HG02623 (cell line): ENCODE data around the gene GUF1.
A peak's percentile ranks its signal among the peaks of the same experiment; 100 is the strongest.
"Not testable (repeated sequence)": the region's sequence is repeated elsewhere in the genome, so short reads cannot be mapped to it uniquely, and the experiment has no call there.

Experiments
- ATAC-seq: cut with Tn5 transposase; IDR thresholded peaks from one replicate; pipeline ENCODE4 v1.9.1; 2021; ENCODE audit warnings: moderate library complexity; ENCODE audit not compliant: unreplicated experiment

GUF1 gene

GRCh38 chr4:44700427-44700826 is 22.2 kb downstream of the GUF1 start:
- no peak for ATAC-seq

GRCh38 chr4:44701037-44701436 is 22.8 kb downstream of the GUF1 start:
- no peak for ATAC-seq

DNA sequence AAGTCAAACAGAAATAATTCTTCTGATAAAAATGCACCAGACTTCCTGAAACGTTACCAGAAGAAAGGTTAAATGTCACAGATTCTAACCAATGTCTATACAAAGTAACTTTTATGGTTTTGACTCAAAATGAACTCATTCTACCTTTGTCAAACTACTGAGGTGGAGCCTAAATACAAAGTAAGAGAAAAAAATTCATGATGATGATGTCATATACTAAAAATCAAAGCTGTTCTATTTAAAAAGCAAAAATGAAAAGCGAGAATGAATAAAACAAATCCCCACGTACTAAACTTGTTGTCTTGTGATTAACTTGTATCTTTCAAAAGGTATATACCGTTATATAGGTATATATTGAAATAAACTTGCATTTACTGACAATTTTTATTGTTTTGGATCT is 26.5 kb downstream of the GUF1 start:
- ATAC-seq = no peak

- no peak for ATAC-seq
Observed at GRCh38 chr4:44713125-44713524, 34.9 kb downstream of the GUF1 start.

DNA sequence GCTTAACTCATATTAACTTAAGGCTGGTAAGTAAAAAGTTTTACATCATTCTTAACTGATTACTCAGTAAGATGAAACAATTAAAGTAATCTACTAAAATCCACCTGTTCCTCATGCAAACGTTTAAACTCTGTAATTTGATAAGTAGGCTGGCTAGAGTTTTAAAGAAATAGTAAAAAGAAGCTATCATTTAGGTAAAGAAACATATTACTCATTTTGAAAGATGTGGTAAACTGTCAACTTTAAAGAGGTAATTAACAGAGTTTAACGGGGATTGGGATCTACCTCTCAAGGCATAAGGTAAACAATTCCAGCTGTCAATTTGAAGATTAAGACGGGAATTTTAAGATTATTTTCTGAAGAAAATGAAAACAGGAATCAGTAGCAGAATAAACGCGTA is 38.4 kb downstream of the GUF1 start:
- no peak for ATAC-seq

GRCh38 chr4:44720371-44720770 is 42.2 kb downstream of the GUF1 start:
- ATAC-seq = no peak

- no peak for ATAC-seq
Observed at GRCh38 chr4:44722001-44722400, 43.8 kb downstream of the GUF1 start.

- no peak for ATAC-seq
Observed at GRCh38 chr4:44725166-44725565, 46.9 kb downstream of the GUF1 start.

GRCh38 chr4:44725726-44726037 is 47.5 kb downstream of the GUF1 start:
- no peak for ATAC-seq

- peak; percentile 93 for ATAC-seq
Observed at GRCh38 chr4:44726038-44726871, 48.0 kb downstream of the GUF1 start, which contains the start of gene GNPDA2. TSS of gene GNPDA2 (minus strand) at chr4:44726556. CDS start at chr4:44722207, 4,349 bp downstream.

- ATAC-seq = no peak
Observed at GRCh38 chr4:44727471-44727870, 49.3 kb downstream of the GUF1 start.

DNA sequence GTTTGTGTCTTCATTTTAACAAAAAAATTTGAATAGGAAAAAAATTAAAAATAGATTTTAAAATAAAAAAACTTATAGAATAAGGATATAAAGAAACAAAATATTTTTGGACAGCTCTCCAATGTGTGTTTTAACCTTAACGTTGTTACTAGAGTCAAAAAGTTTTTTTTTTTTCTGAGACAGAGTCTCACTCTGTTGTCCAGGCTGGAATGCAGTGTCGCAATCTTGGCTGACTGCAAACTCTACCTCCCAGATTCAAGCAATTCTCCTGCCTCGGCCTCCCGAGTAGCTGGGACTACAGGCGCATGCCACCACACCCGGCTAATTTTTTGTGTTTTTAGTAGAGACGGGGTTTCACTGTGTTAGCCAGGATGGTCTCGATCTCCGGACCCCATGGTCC is 50.5 kb downstream of the GUF1 start:
- ATAC-seq = not testable (repeated sequence)

GRCh38 chr4:44736900-44737299 is 58.7 kb downstream of the GUF1 start:
- no peak for ATAC-seq

GRCh38 chr4:44738615-44739014 is 60.4 kb downstream of the GUF1 start:
- ATAC-seq = peak; percentile 75

GRCh38 chr4:44740201-44740600 is 62.0 kb downstream of the GUF1 start:
- no peak for ATAC-seq
